Mesodermal cell (in vitro differentiated cells): ENCODE data around the gene ZFHX3.

Experiments
- H3K27ac ChIP-seq: 2 replicates; pipeline ENCODE4 v1.7.0; 2013; ENCODE audit warnings: mild to moderate bottlenecking, low read depth, low read length, moderate library complexity; ENCODE audit not compliant: severe bottlenecking
- H3K36me3 ChIP-seq: 2 replicates; pipeline ENCODE4 v1.7.1; 2013; ENCODE audit warnings: mild to moderate bottlenecking, low read length, moderate library complexity; ENCODE audit not compliant: control insufficient read depth, insufficient read depth
- H3K4me1 ChIP-seq: one replicate; pipeline ENCODE4 v1.7.1; 2013; ENCODE audit warnings: mild to moderate bottlenecking, low read length; ENCODE audit not compliant: insufficient read depth, control insufficient read depth, poor library complexity, severe bottlenecking
- H3K4me3 ChIP-seq: 2 replicates; pipeline ENCODE4 v1.7.0; 2013; ENCODE audit warnings: low read length, control low read depth, mild to moderate bottlenecking; ENCODE audit not compliant: insufficient read depth, poor library complexity, severe bottlenecking; ENCODE audit errors: extremely low read depth
- H3K9me3 ChIP-seq: 2 replicates; pipeline ENCODE4 v1.7.1; 2013; ENCODE audit warnings: mild to moderate bottlenecking, low read length, moderate library complexity; ENCODE audit not compliant: control insufficient read depth
- WGBS, 2 experiments: methylation state at CpG; one replicate each; pipeline ENCODE4 v1.1.5; 2013; ENCODE audit warnings: missing lambda C conversion rate in 2 of 2; ENCODE audit not compliant: insufficient coverage in 2 of 2; 5-methylcytosine and 5-hydroxymethylcytosine counted together

Gene ZFHX3

GRCh38 chr16:72814226-72814625 is 233.7 kb downstream of the ZFHX3 start:
- Histone ChIP-seq H3K4me3 (no peak overlapping the region), H3K4me1 (no peaks in the 10 kb centered on the region), H3K9me3 (no peaks in the 10 kb centered on the region), H3K27ac (no peak overlapping the region), H3K36me3 (peaks cover 11% of the 10 kb centered on the region)
- 83% methylated on average over 2 of the region's 2 CpGs; no CpG with 5 or more reads in 1 of the 2 experiments for WGBS, 2 experiments

GRCh38 chr16:72812672-72813071 is 235.3 kb downstream of the ZFHX3 start:
- no peaks in the 10 kb centered on the region for H3K9me3 ChIP-seq
- no peak overlapping the region for H3K27ac ChIP-seq
- no peak overlapping the region for H3K4me3 ChIP-seq
- H3K4me1 ChIP-seq: no peaks in the 10 kb centered on the region
- no CpG with 5 or more reads among the region's 3 CpGs for WGBS, 2 experiments
- peaks cover 19% of the 10 kb centered on the region for H3K36me3 ChIP-seq

- Histone ChIP-seq H3K27ac (no peak overlapping the region), H3K4me3 (no peak overlapping the region), H3K4me1 (no peaks in the 10 kb centered on the region), H3K36me3 (peaks cover 19% of the 10 kb centered on the region), H3K9me3 (no peaks in the 10 kb centered on the region)
- WGBS, 2 experiments: 89 to 100% methylated on average over 2 to 3 of the region's 6 CpGs
Observed at GRCh38 chr16:72811876-72812275, 236.1 kb downstream of the ZFHX3 start.

DNA sequence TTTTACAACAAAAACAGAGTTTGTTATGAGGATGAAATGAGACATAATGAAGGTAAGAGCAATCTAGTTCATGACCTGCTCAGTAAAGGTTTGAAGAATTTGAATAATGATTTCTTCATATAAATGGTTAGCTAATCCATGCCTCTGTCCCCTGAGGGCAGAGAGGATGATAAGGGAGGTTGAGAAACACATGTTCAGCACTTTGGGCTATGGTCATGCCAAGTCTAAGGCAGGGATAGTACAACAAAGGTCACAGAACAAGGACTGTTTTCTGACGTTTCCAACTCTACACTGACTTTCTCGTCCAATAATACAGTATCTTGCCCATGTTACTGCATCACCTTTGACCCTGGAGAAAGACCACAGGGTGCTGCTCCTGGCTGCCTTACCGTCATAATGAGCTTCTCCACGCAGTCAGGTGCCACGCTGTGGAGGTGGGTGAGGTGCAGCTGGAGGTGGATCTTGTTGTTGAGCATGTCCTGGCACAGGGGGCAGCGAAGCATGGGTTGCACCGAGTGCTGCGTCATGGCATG is 236.7 kb downstream of the ZFHX3 start:
- H3K9me3 ChIP-seq: no peaks in the 10 kb centered on the region
- no peak overlapping the region for H3K27ac ChIP-seq
- 95 to 97% methylated on average over 8 of the region's 8 CpGs for WGBS, 2 experiments
- no peak overlapping the region for H3K4me3 ChIP-seq
- H3K36me3 ChIP-seq: peaks cover 19% of the 10 kb centered on the region
- H3K4me1 ChIP-seq: no peaks in the 10 kb centered on the region

DNA sequence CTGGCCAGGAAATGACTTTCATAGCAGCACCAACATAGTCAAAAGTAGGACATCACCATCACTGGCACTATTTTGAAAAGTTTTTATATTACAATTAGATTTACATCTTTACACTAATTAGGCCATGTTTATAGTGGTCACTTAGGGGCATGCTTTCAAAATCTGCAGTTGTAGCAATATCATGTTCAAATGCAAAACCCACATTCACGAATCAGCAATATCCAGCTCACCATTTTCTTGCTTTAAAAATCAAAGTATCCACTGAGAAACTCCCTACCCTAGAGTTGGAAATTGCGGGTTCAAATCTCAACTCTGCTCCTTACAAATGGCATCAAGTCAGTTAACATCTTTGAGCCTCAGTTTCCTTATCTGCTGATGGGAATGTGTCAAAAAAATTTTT is 237.4 kb downstream of the ZFHX3 start:
- 84% methylated on average over 2 of the region's 2 CpGs; no CpG with 5 or more reads in 1 of the 2 experiments for WGBS, 2 experiments
- peaks cover 19% of the 10 kb centered on the region for H3K36me3 ChIP-seq

DNA sequence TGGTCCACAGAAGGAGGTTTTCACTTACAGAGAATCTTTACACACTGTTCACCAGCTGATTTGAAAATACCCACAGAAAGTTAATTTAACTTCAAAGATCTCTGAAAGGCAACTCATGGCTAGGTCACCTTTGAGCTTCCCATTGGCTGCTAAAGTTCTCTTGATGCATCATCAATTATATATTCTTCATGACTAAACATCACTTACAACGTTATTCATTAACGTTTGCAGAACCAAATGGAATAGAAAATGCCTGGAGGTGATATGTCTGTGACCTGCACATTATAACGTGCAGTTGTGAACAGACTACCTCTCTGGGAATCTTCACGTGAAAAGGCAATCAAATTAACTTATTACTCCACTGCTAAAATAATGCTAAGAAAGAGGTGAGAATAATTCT is 238.5 kb downstream of the ZFHX3 start:
- Histone ChIP-seq H3K4me3 (no peak overlapping the region), H3K9me3 (no peaks in the 10 kb centered on the region), H3K27ac (no peak overlapping the region), H3K4me1 (no peaks in the 10 kb centered on the region), H3K36me3 (peaks cover 19% of the 10 kb centered on the region)
- WGBS, 2 experiments: no CpG with 5 or more reads among the region's 4 CpGs

More for the DNA sequence above, 237.4 kb downstream of the ZFHX3 start:
- Histone ChIP-seq H3K27ac (no peak overlapping the region), H3K4me3 (no peak overlapping the region), H3K4me1 (no peaks in the 10 kb centered on the region), H3K9me3 (no peaks in the 10 kb centered on the region)

DNA sequence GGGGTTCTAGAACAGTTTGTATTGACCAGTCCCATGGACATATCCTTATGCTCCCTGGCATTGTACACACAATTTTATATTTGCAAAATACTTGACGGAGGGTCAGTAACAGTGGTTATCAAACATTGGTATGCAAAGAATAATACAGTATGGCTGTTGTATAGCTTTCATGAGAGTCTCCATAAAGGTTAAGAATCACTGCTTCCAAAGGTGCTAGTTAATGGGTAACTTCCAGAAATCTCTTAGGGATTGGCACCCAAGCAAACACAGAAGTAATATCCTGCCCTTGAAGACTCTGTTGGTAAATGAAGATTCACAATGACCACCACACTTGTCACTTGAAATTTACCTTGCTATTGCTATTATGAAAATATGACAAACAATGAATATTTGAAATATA is 239.2 kb downstream of the ZFHX3 start:
- Histone ChIP-seq H3K4me1 (no peaks in the 10 kb centered on the region), H3K4me3 (no peak overlapping the region), H3K27ac (no peak overlapping the region), H3K9me3 (no peaks in the 10 kb centered on the region), H3K36me3 (peaks cover 19% of the 10 kb centered on the region)
- no CpG with 5 or more reads among the region's 1 CpG for WGBS, 2 experiments

DNA sequence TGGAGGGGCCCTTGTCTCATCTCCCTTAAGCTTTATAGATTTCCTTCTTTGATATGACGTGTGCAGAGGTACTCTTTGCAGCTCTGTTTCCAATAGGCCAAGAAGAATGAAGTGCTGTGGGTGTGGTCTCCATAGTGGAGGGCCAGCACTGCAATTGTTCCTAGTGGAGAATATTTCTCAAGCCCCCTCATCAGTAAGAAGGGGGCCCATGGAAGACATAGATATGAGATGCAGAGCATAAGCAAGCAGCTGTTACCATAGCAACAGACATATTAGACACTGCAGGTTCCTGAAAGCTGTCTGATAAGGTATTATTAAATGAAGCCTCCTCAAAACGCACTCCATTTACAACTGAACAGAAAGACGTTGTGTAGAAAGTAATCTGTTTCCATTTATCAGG is 240.7 kb downstream of the ZFHX3 start:
- no peak overlapping the region for H3K4me3 ChIP-seq
- 100% methylated on average over 1 of the region's 3 CpGs; no CpG with 5 or more reads in 1 of the 2 experiments for WGBS, 2 experiments
- no peak overlapping the region for H3K27ac ChIP-seq
- H3K9me3 ChIP-seq: no peaks in the 10 kb centered on the region
- peaks cover 19% of the 10 kb centered on the region for H3K36me3 ChIP-seq
- no peaks in the 10 kb centered on the region for H3K4me1 ChIP-seq

DNA sequence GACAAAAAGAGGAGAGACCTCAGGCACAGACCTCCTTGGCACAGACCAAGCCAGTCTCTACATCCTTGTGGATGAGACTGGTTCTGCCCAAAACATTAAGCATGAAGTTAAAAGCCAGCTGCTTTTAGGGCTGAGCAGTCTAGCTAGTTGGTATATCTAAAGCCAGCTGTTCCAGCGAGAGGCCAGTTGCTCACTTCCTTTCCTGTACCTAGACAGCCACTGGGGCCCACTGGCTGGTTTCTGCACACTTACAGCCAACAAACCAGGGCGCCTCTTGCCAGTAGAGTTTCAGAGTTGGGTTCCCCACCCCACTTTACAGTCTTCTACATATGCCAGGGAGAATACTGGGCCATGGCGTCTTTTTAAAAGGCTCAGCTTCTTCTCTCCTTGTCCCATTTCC is 242.4 kb downstream of the ZFHX3 start:
- WGBS, 2 experiments: 83 to 95% methylated on average over 2 to 3 of the region's 3 CpGs
- no peaks in the 10 kb centered on the region for H3K9me3 ChIP-seq
- H3K4me3 ChIP-seq: no peak overlapping the region
- H3K27ac ChIP-seq: no peak overlapping the region
- peaks cover 11% of the 10 kb centered on the region for H3K36me3 ChIP-seq
- H3K4me1 ChIP-seq: no peaks in the 10 kb centered on the region

- peaks cover 45% of the 10 kb centered on the region for H3K36me3 ChIP-seq
- H3K4me3 ChIP-seq: no peak overlapping the region
- no peak overlapping the region for H3K27ac ChIP-seq
- 77 to 95% methylated on average over 4 to 7 of the region's 10 CpGs for WGBS, 2 experiments
- H3K4me1 ChIP-seq: no peaks in the 10 kb centered on the region
- H3K9me3 ChIP-seq: no peaks in the 10 kb centered on the region
Observed at GRCh38 chr16:72800524-72801161, 247.3 kb downstream of the ZFHX3 start.

GRCh38 chr16:72798264-72798663 is 249.7 kb downstream of the ZFHX3 start:
- Histone ChIP-seq H3K4me1 (no peaks in the 10 kb centered on the region), H3K36me3 (peaks cover 69% of the 10 kb centered on the region), H3K27ac (no peak overlapping the region), H3K9me3 (no peaks in the 10 kb centered on the region), H3K4me3 (no peak overlapping the region)
- 90 to 92% methylated on average over 7 of the region's 7 CpGs for WGBS, 2 experiments
